Activated T-cell treated with anti-CD3 and anti-CD28 coated beads, Interleukin-2, amount 50 U/mL, for 1 hour (primary cell): Measurements from ENCODE around the gene SAT1.
"Not testable (repeated sequence)": the region's sequence is repeated elsewhere in the genome, so short reads cannot be mapped to it uniquely, and the experiment has no call there.

Experiments used
- DNase-seq: peaks from one replicate; pipeline ENCODE4 v3.0.0-alpha.2; 2020

Gene SAT1

DNA sequence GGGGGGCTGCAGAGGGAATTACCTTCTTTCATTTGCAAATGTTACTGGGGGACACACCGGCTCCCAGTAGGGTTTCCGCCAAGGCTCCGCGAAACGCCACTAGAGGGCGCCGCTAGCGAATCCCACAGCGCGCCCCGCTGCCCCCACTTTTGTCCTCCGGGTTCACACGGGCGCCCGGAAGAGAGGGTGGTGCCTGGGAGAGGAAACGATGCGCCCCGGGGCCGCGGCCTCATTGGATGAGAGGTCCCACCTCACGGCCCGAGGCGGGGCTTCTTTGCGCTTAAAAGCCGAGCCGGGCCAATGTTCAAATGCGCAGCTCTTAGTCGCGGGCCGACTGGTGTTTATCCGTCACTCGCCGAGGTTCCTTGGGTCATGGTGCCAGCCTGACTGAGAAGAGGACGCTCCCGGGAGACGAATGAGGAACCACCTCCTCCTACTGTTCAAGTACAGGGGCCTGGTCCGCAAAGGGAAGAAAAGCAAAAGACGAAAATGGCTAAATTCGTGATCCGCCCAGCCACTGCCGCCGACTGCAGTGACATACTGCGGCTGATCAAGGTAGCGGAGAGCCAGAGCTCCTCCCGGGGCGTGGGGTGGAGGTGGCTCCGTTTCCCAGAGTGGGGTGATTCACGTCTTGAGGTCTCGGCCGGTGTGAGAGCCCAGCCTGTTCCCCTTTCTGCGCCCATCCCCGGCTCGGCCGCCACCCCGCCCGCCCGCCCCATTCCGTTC is at the start of gene SAT1:
Gene SAT1 (plus strand): TSS at position 311 of the 726 bp plus-strand sequence. CDS start 179 bp downstream, at position 490.
- peak; percentile 90 for DNase-seq

DNA sequence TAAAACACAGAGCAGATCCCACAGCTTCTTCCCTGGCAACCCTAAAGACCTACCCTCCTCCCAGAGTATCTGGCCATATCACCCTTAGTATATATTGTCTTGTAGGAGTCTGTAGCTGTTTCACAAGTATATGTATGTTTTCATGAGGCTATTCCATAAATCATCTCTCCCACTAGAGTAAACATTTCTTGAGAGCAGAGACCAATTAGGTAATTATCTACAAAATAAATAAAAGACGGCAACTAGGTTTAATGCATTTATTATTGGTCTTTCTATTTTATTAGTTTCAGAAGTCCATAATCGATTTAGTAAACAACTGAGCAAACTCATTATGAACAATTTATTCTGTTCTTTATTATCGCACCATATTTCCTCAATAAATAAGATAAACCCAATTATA is 46.9 kb upstream of the SAT1 start:
- no peak for DNase-seq

DNA sequence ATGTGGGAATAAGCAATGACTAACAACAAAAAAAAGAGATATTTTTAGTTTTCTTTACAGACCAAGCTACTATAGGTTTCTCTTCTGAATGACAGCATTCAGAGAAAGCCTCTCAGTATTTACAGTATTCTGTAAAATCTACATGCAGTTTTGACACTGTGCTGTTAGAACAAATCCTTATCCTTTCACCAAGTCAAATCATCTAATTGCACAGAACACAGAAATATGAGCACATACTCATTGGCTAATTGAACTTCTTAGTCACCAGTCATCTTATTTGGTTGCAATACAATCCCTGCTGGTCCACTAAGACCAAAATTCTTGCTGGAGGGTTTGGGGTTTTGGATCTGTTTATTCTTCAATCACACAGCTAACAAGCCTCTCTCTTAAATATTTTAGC is 45.6 kb upstream of the SAT1 start:
- no peak for DNase-seq

GRCh38 chrX:23742174-23742696 is 40.7 kb upstream of the SAT1 start:
- peak; percentile 21 for DNase-seq

DNA sequence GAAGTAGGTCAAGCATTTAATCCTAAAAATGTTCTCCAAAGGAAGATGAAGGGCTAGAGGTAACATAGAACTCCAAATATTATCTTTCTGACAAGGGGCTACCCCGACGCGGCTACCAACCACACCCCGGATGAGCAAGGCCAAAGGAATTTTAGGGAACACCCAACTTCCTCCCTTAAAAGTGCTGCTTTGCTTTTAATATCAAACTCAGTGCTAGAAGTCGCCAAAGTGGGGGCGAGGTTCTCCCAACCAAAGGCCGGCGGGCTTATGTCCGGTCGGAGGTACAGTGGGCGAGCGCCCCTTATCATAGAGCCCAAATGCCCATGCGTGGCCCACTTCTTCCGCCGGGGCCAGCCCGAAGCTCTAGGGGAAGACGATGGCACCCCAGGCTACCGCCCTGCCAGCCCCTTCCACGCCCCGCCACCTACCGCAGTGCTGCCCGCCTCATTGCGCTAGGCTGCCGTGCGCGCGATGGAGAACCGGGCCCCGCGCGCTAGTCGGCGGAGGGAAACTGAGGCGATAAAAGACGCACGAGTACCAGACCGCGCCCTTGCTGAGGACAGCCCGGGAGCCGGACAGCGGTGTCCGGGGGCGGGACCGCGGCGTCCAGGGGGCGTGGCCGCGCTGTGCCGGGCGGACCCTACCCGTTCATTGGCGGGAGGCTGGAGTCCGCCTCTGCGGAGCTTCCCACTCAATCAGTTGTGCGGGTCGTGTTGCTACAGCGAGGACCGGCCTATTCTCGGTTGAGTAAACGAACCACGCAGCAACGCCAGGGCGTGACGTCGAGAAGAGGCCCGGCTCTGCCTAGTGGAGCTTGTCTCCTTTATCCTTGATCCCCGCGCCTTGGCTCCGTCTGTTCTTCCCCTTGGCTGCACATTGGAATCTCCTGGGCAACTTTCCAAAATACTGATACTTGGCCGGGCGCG is 40.0 kb upstream of the SAT1 start, which contains the start of gene ACOT9:
Gene ACOT9 (minus strand): TSS at position 580 of the 926 bp plus-strand sequence. CDS start 132 bp downstream, at position 448.
- peak; percentile 67 for DNase-seq

- not testable (repeated sequence) for DNase-seq
These were observed 39.4 kb upstream of the SAT1 start for GRCh38 chrX:23743623-23743971.

DNA sequence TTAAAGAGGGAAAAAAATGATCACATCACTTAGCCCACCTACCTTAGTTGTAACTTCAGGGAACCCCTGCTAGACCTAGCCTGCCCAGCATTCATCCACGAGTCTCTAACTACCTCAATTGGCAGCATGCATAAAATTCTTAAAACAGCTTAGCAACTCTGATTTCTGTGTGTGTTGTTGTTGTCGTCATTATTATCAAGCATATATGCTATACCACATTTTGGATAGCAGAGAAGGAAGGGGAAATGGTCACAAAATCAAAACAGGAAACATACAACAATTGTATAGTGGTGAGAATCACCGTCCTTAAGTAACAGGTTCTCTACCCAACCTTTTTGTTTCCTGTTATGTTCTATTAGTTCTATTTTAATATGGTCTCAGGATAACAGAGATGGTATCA is 37.2 kb upstream of the SAT1 start:
- no peak for DNase-seq

- DNase-seq = no peak
These were observed 33.8 kb upstream of the SAT1 start for GRCh38 chrX:23749129-23749528.

GRCh38 chrX:23749576-23749975 is 33.4 kb upstream of the SAT1 start:
- no peak for DNase-seq

DNA sequence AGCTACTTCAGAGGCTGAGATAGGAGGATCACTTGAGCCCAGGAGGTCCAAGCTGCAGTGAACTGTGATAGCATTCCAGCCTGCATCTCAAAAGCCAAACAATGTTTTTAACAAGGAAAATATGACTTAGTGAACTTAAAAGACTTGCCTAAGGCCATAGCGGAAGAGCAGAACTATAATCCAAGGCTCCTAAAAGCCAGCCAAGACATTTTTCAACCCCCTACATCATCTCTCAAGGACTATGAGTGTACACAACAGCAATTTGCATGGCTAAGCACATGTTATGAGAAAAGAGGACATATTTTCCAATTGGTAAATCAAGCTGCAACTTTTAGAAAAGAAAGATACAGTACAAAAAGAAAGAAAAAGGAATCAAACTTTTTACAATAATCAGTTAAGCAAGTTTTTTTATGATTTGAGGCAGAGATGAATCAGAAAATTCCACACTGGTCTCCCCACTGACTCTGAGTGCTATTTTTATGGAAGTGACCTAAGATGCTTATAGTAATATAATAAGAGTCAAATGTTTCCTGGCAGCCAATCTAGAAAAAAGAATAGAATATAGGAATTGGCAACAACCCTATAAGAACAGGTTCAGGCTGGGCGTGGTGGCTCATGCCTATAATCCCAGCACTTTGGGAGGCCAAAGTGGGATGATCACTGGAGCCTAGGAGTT is 30.1 kb upstream of the SAT1 start:
- no peak for DNase-seq

GRCh38 chrX:23754664-23755063 is 28.3 kb upstream of the SAT1 start:
- DNase-seq = no peak

DNA sequence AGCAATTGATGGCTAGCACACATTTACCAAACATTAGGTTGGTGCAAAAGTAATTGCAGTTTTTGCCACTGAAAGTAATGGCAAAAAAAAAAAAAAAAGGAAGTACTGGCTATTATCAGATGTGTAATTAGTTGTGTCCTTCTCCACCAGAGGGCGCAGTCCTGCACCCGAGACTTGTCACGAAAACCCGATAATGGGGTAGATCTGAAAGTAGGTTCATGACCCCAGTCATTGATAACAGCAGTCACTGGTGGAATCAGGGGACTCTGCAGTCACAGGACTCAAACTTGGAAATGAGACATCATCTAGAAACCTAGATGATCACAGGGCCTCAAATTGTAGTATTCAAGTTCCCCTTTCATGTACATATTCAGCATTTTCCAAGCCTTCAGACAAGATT is 26.8 kb upstream of the SAT1 start:
- peak; percentile 51 for DNase-seq

DNA sequence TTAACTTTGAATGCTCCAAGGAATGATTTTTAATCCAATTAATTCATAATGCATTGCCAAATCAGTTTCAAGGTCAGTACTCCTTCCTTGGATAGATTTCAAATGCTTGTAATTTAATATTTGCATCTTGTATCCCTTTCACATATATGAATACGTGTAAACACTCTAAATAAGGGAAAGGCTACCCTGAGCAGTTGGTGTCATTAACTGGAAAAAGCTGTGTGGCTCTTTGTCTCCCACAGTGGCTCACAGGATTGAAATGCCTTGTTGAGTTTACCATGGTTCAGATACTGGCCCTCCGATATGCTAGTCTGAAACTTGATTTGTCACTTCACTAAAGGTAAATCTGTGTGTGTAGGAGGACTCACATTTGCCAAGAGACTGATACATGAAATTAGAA is 23.2 kb upstream of the SAT1 start:
- DNase-seq = no peak

GRCh38 chrX:23764188-23764984 is 18.6 kb upstream of the SAT1 start:
- no peak for DNase-seq

GRCh38 chrX:23765449-23765848 is 17.5 kb upstream of the SAT1 start:
- DNase-seq = no peak

- DNase-seq = no peak
These were observed 17.1 kb upstream of the SAT1 start for GRCh38 chrX:23765868-23766267.

DNA sequence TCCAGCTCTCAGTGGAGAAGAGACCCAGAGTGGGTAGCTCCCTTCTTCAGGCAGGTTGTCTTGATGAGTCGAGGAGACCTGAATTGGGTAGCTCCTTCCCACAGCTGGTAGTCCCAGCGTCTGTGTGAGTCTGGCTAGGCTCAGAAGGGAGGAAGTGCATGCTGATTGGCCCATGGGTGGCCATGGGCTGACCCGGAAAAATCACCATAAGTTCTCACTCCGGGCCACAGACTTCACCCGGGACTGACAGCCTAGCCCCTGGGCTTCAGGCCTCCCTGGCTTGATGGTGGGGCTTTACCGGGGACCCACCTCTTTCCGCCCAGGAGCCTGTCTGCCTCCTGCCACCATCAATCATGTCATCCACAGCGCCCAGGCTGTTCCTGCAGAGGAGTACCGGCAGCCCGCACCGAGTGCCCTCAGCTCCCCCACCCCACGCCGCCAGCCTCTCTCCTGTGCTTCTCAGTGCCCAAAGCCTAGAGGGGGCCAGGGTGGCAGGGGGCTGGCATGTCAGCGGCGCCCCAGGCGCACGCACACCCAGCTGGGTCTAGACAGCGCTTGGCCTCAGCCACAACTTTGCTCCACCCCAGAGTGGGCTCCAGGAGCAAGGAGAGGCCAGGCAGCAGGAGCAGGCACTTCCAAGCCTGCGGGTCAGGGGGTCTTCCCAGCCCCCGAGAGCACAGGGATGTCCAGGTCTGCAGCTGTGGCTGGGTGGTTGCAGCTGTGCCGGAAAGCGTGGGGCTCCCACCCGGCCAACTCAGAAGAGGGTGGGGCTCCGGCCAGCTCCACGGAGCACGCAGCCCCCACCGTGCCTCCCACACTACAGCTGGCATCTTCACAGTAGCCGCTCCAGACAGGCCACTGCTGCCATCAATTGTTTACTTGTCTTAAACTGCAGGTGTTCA is 16.1 kb upstream of the SAT1 start:
- no peak for DNase-seq

- no peak for DNase-seq
These were observed 12.8 kb upstream of the SAT1 start for GRCh38 chrX:23770142-23770541.

DNA sequence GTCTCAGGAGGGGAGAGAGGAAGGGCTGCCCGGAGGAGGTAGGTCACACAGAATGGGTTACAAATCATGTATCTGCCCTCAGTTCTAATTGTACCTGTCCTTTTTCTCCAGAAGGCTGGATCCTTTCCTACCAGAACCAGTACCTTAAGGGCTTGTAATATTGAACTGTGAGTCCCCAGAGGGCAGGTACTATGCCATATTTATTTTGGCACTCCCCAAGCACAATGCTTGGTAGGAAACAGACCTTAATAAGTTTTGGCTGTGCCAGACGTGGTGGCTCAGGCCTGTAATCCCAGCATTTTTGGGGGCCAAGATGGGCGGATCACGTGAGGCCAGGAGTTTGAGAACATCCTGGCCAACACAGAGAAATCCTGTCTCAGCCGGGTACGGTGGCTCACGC is 11.9 kb upstream of the SAT1 start:
- not testable (repeated sequence) for DNase-seq

GRCh38 chrX:23773601-23774175 is 9.3 kb upstream of the SAT1 start:
- peak; percentile 21 for DNase-seq

DNA sequence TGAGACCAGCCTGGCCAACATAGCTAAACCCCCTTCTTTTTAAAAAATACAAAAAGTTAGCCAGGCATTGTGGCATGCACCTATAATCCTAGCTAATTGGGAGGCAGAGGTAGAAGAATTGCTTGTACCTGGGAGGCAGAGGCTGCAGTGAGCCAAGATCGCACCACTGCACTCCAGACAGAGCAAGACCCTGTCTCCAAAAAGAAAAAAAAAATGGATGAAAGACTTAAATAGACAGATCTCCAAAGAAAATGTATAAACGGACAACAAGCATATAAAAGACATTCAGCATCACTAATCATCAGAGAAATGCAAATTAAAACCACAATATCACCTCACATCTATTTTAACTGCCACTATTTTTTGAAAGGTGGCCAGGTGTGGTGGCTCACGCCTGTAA is 6.6 kb upstream of the SAT1 start:
- DNase-seq = no peak
